ENCODE data around the gene CHDH.

- TF ChIP-seq CTCF (optimal IDR thresholded peaks at IDR 0.05 in 1 of 3, IDR thresholded peaks at IDR 0.05 in 1 of 3, conservative IDR thresholded peaks at IDR 0.05 in 1 of 3; ENCODE audit: extremely low read depth in 1 of 3, insufficient read depth in 2 of 3, low read length in 3 of 3) (no peak), EZH2 (IDR thresholded peaks at IDR 0.05; ENCODE audit: low read length) (no peak)
These were observed 412 bp downstream of the CHDH start for GRCh38 chr3:53845881-53846133.

Measured in keratinocyte (primary cell).